AG08395 (cell line): Measurements from ENCODE around the gene NFKBIA.
"Not testable (repeated sequence)": the region's sequence is repeated elsewhere in the genome, so short reads cannot be mapped to it uniquely, and the experiment has no call there.

Experiments used
- DNase-seq: peaks from one replicate; pipeline ENCODE4 v3.0.0; 2012; ENCODE audit warnings: mixed read lengths, low spot score

Gene NFKBIA

GRCh38 chr14:35408026-35408425 lies 3.5 kb upstream of the NFKBIA start:
- no peak for DNase-seq

- DNase-seq: no peak
Measured at GRCh38 chr14:35407306-35407630, 2.7 kb upstream of the NFKBIA start.

- peak; percentile 75 for DNase-seq
Measured at GRCh38 chr14:35406506-35407305, 2.2 kb upstream of the NFKBIA start.

- no peak for DNase-seq
Measured at GRCh38 chr14:35406090-35406489, 1.5 kb upstream of the NFKBIA start.

- no peak for DNase-seq
Measured at GRCh38 chr14:35405304-35405996, 901 bp upstream of the NFKBIA start.

GRCh38 chr14:35403603-35404448 lies 723 bp downstream of the NFKBIA start:
- DNase-seq: peak; percentile 96

GRCh38 chr14:35403114-35403602 lies 1.4 kb downstream of the NFKBIA start:
- DNase-seq: no peak

- no peak for DNase-seq
Measured at GRCh38 chr14:35402323-35403113, 2.0 kb downstream of the NFKBIA start.

- no peak for DNase-seq
Measured at GRCh38 chr14:35401422-35402265, 2.9 kb downstream of the NFKBIA start.

- no peak for DNase-seq
Measured at GRCh38 chr14:35400648-35401421, 3.7 kb downstream of the NFKBIA start.

- DNase-seq: no peak
Measured at GRCh38 chr14:35399083-35399937, 5.2 kb downstream of the NFKBIA start.

- DNase-seq: no peak
Measured at GRCh38 chr14:35398071-35398584, 6.4 kb downstream of the NFKBIA start.

- DNase-seq: not testable (repeated sequence)
Measured at GRCh38 chr14:35396610-35397009, 7.9 kb downstream of the NFKBIA start.

- DNase-seq: no peak
Measured at GRCh38 chr14:35395283-35395682, 9.3 kb downstream of the NFKBIA start.

- no peak for DNase-seq
Measured at GRCh38 chr14:35394326-35395013, 10.1 kb downstream of the NFKBIA start.

GRCh38 chr14:35393826-35394225 lies 10.7 kb downstream of the NFKBIA start:
- no peak for DNase-seq

- no peak for DNase-seq
Measured at GRCh38 chr14:35392103-35392502, 12.4 kb downstream of the NFKBIA start.

GRCh38 chr14:35391388-35391710 lies 13.2 kb downstream of the NFKBIA start:
- no peak for DNase-seq
